Stimulated activated CD4-positive, alpha-beta T cell treated with anti-CD3 and anti-CD28 coated beads, Interleukin-2, amount 100 ng/mL, for 4 hours (primary cell): ENCODE measurements around the gene HK1.
A peak's percentile ranks its signal among the peaks of the same experiment; 100 is the strongest.
"Not testable (repeated sequence)": the region's sequence is repeated elsewhere in the genome, so short reads cannot be mapped to it uniquely, and the experiment has no call there.

Source experiments
- DNase-seq: peaks from one replicate; pipeline ENCODE4 v3.0.0-alpha.2; 2020; ENCODE audit warnings: low read depth

Gene HK1

GRCh38 chr10:69327463-69328379 lies 49.4 kb downstream of the HK1 start:
- DNase-seq: peak; percentile 31

DNA sequence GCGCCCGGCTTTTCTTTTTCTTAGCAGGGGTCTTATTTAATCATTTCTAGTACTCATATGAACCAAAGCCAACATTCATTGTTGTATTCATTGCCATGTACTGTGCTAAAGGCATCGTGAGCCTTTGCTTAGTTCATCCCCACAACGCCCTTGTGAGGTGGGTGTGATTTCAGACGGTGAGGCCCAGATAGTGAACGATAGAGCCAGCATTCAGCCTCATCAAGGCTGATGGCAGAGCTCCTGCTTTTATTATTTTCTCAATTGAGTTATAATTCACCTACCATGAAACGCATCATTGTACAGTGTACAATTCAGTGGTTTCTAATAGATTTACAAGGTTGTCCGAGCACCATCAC lies 50.1 kb downstream of the HK1 start:
- no peak for DNase-seq

- DNase-seq: not testable (repeated sequence)
These were observed 50.6 kb downstream of the HK1 start for GRCh38 chr10:69328888-69329287.

DNA sequence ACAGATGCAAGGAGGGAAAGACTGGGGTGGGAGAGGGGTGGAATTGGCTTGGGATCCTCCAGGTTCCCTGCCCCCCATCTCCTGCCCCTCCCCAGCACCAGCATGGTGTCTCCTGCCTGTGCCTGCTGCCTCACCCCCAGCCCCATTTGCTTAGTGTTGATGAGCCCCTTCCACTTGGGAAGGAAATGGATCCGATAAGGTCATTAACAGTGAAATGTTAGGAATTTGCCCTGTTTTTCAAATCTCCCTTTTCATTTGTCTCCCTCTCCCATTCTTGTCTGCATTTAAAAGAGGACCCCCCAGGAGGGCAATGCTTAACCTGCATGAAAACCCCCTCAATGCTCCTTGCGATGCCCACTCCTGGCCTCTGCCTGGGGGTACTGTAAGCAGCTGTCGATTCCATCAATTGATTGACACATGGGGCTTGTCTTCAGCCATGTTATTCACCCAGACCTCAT lies 51.5 kb downstream of the HK1 start:
- no peak for DNase-seq

DNA sequence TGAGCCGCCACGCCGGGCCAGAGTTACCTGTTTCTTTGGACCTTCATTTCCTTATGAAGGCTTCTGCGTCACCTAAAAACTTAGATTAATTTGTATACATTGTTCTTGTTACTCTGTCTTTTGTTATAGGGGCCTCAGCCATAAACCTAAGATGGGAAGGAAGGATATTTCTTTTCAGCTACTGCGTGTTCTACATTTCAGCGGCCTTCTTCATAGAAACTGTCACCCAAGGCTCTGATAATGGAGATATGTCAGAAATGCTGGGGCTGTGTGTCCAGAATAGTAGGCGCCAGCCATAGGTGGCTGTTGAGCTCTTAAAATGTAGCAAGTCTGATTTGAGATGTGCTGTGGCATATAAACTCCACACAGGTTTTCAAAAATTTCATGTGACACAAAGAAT lies 52.9 kb downstream of the HK1 start:
- DNase-seq: no peak

DNA sequence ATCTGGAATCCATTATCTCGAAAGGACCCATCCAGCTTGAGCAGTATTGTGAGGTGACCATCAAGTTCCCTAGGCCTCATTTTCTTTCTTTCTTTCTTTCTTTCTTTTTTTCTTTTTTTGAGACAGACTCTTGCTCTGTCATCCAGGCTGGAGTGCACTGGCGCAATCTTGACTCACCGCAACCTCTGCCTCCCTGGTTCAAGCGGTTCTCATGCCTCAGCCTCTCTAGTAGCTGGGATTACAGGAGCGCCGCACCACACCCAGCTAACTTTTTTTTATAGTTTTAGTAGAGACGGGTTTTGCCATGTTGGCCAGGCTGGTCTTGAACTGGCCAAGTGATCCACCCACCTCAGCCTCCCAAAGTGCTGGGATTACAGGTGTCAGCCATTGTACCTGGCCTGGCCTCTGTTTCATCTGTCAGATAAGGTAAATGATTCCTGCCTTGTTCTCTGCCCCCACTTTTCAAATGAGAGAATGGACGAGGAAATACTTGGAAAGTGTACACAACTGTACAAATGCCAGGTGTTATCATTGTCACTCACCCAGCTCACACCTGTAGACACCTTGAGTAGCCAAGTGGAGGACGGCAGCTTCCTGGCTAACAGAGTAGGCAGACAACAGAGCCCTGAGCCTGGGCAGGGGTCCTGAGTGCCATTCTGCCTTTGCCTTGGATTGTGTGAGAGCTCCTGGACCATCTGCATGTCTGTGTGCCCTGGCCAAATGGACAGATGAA lies 54.1 kb downstream of the HK1 start:
- DNase-seq: no peak

GRCh38 chr10:69333205-69333604 lies 54.9 kb downstream of the HK1 start:
- DNase-seq: no peak

GRCh38 chr10:69333865-69334301 lies 55.6 kb downstream of the HK1 start:
- DNase-seq: not testable (repeated sequence)

GRCh38 chr10:69334302-69335062 lies 56.2 kb downstream of the HK1 start:
- no peak for DNase-seq

DNA sequence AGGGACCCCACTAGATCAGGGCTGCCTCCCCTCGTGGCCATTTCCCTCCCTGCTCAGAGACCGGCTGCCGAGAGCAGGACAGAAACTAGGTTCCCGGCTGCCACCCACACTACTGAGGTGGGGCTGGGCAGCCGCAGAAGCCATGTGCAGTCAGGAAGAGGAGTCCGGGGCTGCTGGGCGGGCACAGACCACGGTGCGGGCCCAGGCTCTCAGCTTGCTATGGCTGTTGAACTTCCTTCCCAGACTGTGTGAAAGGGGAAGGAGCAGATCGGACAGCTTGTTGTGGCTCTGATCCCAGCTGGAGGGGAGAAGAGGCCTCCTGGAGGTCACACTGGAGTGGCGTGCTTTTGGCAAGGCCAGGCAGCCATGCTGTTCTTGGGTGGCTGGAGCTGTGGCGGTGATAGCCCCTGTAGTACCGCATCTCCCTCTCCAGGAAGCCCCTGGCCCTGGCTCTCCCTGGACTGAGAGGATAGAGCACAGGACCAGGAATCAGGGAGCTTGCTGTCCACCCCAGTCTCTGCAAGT lies 56.8 kb downstream of the HK1 start:
- no peak for DNase-seq

DNA sequence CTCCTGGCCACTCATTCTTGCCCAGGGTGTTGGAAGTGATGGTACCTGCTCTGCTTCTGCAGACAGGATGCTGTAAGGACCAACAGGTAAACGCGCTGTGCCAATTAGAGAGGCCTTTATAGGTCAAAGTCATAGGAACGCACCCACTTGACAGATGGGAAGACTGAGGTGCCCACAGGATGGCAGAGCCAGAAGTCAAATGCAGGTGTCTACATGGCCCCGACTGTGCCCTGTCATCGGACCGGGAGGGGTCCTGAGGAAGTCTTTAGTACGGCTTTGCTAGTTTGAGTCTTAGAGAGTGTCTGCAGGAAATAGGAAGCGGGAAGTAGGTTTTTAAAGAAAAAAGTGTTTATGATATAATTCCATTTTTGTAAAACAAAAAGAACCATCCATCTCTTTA lies 57.3 kb downstream of the HK1 start:
- no peak for DNase-seq

DNA sequence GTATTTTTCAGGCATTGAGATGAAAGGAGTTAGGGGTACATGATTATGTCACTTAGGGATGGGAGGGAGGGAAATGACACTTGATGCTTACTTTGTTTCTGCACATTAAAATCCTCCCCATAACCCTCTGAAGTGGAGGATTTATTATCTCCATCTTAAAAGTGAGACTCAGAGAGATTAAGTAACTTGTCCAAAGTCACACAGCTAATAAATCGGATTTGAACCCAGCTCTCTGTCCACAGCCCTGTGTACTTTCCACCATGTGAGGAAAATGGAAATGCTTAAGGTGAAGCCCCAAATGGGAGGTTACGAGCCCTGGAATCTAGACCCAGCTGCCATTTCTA lies 58.6 kb downstream of the HK1 start:
- DNase-seq: no peak

DNA sequence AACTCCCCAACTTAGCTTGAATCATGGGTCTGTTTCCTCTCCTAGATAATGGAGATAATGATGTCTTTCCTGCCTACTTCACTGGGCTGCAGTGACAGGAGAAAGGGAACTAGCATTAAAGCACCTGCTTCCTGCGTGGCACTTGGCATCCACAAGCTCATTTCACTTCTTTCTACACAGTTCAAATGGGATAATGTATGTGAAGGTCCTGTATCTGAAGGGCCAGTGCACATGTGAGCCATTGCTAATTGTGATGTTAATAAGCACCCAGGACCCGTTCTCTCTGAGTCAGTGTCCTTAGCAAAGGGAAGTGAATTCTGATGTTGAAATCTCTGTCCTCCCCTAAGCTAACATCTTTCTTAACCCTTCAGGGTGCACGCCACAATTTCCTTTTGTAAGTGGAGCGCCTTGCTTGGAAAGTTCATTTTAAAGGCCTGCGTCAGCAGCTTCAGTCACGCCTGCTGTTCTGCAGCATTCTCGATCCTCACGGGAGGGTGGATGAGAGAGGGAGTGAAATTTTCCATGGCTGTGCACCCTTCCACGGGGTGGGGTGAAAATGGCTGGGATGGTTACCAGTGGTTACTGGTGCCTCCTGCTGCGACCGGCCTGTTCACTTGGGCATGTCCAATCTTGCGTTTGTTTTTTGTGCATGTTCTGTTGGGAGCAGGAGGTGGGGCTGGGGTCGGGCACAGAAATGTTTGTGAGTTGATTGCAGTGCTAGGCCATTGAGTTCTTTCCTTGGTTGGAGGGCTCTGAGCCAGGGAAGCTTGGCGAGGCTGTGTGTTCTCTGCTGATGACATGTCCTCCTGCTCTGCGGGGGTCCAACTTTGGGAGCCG lies 59.2 kb downstream of the HK1 start:
- no peak for DNase-seq

DNA sequence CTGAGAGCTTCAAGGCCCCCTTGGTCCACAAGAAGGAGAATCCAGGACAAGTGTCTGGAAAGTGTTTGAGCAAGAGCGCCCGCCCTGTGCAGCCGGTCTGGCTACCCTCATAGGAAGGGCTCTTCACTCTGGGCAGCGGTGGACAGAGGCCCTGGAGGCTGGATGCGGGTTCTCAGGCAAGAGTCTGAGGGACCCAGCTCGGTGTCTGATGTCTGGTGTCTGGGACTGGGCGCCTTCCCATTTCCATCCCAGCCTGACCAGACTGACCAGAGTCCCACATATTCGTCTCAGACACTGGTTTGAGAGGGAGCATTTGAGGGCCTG lies 59.8 kb downstream of the HK1 start:
- no peak for DNase-seq

DNA sequence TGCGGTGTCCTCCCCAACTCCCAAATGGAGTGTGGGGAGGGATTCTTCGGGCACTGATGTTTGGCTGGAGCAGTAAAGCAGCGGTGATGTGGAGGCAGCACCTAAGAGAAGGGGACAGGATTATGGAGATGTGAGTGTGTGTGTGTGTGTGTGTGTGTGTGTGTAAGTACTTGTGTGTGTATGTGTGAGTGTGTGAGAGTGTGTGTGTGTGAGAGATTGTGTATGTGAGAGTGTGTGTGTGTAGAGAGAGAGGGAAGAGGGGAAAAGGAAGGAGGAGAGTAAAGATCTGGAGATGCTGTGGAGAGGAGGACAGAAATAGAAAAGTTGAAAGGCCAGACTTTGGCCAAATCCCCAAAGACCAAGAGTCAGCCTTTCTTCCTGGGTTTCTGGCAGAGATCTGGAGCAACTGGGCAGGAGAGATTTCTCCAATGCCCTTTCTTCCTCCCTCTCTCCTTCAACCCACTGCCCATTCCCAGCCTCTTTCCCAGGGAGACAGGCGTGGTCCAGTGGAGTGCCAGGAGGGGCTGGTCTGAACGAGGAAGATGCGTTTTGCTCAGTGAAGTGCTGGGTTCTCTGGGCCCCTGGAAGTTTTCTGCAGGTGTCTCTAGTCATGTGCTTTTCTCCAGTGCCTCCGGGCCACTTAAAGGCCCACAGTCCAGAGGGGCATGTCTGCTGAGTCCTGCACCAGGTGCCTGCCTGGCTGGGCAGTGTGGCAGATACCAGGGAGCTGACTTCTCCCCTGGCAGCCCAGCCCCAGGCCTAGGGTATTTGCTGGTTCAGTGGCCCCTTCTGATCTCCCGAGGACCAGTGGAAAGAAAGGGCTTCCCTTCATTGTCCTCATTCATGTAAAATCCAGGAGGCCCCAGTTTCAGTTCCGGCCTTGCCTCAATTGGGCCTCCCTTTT lies 60.5 kb downstream of the HK1 start:
- no peak for DNase-seq

DNA sequence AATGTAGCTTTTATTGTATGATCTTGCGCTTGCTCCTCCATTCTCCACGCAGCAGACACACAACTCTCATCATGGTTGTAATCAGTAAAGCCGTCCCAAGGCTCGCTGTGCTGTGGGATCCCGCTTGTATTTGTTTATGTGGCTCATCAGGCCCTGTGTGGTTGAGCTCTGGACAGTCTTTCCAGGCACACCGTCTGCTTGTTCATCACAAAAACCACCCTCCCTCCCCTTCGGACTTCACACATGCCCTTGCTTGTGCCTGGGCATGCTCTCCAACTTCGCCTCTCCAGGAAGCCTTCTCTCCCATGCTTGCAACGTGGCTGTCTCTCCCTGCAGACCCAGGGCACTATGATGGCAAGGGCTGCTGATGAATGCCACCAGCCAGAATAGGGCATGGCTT lies 62.4 kb downstream of the HK1 start:
- no peak for DNase-seq

GRCh38 chr10:69343905-69344304 lies 65.6 kb downstream of the HK1 start:
- no peak for DNase-seq

- DNase-seq: no peak
These were observed 66.4 kb downstream of the HK1 start for GRCh38 chr10:69344591-69345252.

GRCh38 chr10:69345402-69345801 lies 67.1 kb downstream of the HK1 start:
- DNase-seq: no peak

DNA sequence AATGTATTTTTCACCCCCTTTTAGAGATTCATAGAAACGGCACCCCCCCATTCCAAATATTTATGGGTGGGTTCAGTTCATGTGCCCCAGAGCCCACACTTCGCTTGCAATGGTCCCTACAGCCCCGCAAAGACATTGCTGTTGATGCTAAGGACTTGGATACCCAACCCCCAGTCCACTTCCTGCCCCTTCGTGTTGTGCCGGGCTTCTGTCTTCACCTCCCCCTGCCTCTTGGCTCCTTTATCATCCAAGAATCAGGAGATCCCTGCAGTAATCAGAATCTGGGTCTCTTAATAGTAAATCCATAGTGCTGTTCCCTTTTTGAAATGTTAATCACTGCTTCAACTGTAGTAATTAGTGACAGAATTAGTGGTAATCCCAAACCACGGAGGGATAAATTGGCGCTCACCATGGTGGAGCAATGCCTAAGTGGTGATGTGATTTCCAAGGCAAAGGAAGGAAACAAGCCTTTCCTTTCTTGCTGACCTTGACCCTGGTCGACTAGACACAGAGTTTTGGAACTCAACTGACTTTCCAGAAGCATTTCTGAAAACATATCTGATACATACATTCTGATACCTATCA lies 67.7 kb downstream of the HK1 start:
- DNase-seq: no peak
